Liver (tissue), 9 donors: Measurements from ENCODE around the gene AFM. TPM values are rescaled to one million over a fixed set of nuclear protein-coding genes. Genes with fewer than 3 reads are reported as not detected.

Experiments
- DNase-seq: peaks from one replicate; pipeline ENCODE4 v3.0.0-alpha.2; 2017; ENCODE audit warnings: low spot score
- H3K27ac ChIP-seq, 2 donors: one replicate each; pipeline ENCODE4 v1.7.0; 2013; ENCODE audit warnings: inconsistent platforms in 2 of 2, low read length in 2 of 2, control low read depth in 1 of 2, low read depth in 1 of 2, mild to moderate bottlenecking in 1 of 2
- H3K27me3 ChIP-seq, 4 donors: one replicate each; pipeline versions ENCODE4 v1.6.1 to v1.7.0; 2013; ENCODE audit warnings: low read length in 3 of 4, inconsistent platforms in 1 of 4, mild to moderate bottlenecking in 1 of 4, moderate library complexity in 1 of 4; ENCODE audit not compliant: control insufficient read depth in 4 of 4, insufficient read depth in 4 of 4
- H3K36me3 ChIP-seq, 4 donors: one replicate each; pipeline versions ENCODE4 v1.6.1 to v1.7.0; 2013; ENCODE audit warnings: low read length in 3 of 4, mild to moderate bottlenecking in 3 of 4, low read depth in 1 of 4, moderate library complexity in 1 of 4; ENCODE audit not compliant: control insufficient read depth in 4 of 4, insufficient read depth in 3 of 4
- H3K4me1 ChIP-seq, 4 donors: one replicate each; pipeline versions ENCODE4 v1.6.1 to v1.7.0; 2013; ENCODE audit warnings: low read length in 3 of 4, mild to moderate bottlenecking in 3 of 4, moderate library complexity in 1 of 4; ENCODE audit not compliant: control insufficient read depth in 4 of 4, insufficient read depth in 4 of 4
- H3K4me3 ChIP-seq, 3 donors: one replicate each; pipeline versions ENCODE4 v1.6.1 to v1.7.0; 2013; ENCODE audit warnings: low read length in 3 of 3, control low read depth in 1 of 3, low read depth in 1 of 3, mild to moderate bottlenecking in 1 of 3
- H3K9ac ChIP-seq, 2 donors: one replicate each; pipeline ENCODE4 v1.7.0; 2013; ENCODE audit warnings: low read length in 2 of 2, mild to moderate bottlenecking in 2 of 2, moderate library complexity in 2 of 2, control low read depth in 1 of 2, low read depth in 1 of 2
- H3K9me3 ChIP-seq, 4 donors: one replicate each; pipeline versions ENCODE4 v1.6.1 to v1.7.0; 2013; ENCODE audit warnings: low read length in 3 of 4; ENCODE audit not compliant: control insufficient read depth in 4 of 4
- ATF3 ChIP-seq: IDR thresholded peaks from 2 replicates; pipeline ENCODE4 v1.6.1; 2016; ENCODE audit warnings: antibody characterized with exemption
- CTCF ChIP-seq: fragments of 150-350 bp; IDR thresholded peaks from 2 replicates; pipeline ENCODE4 v1.5.1; 2017; ENCODE audit warnings: improper control_type of control experiment, low read depth, low read length; ENCODE audit not compliant: missing input control
- EGR1 ChIP-seq, 2 donors: IDR thresholded peaks; 2 replicates each; pipeline ENCODE4 v1.6.1; 2016 to 2018; ENCODE audit warnings: antibody characterized with exemption in 2 of 2, low read depth in 2 of 2
- FOXA1 ChIP-seq: IDR thresholded peaks from 2 replicates; pipeline ENCODE4 v1.6.1; 2016; ENCODE audit warnings: antibody characterized with exemption
- FOXA2 ChIP-seq: IDR thresholded peaks from 2 replicates; pipeline ENCODE4 v1.6.1; 2016; ENCODE audit warnings: antibody characterized with exemption
- GABPA ChIP-seq, 2 donors: IDR thresholded peaks in 1 of 2; conservative IDR thresholded peaks in 1 of 2; 2 replicates each; pipeline ENCODE4 v1.6.1; 2016; ENCODE audit warnings: antibody characterized with exemption in 2 of 2, mild to moderate bottlenecking in 1 of 2, moderate library complexity in 1 of 2
- HNF4A ChIP-seq, 2 donors: conservative IDR thresholded peaks; 2 replicates each; pipeline ENCODE4 v1.6.1; 2016; ENCODE audit warnings: antibody characterized with exemption in 2 of 2, mild to moderate bottlenecking in 2 of 2
- HNF4G ChIP-seq: IDR thresholded peaks from 2 replicates; pipeline ENCODE4 v1.6.1; 2016; ENCODE audit warnings: antibody characterized with exemption
- JUND ChIP-seq, 2 donors: IDR thresholded peaks; 2 replicates each; pipeline ENCODE4 v1.6.1; 2016; ENCODE audit warnings: antibody characterized with exemption in 2 of 2
- NR2F2 ChIP-seq: IDR thresholded peaks from 2 replicates; pipeline ENCODE4 v1.6.1; 2016; ENCODE audit warnings: antibody characterized with exemption
- RAD21 ChIP-seq, 2 donors: IDR thresholded peaks; 2 replicates each; pipeline ENCODE4 v1.6.1; 2016; ENCODE audit warnings: antibody characterized with exemption in 2 of 2, mild to moderate bottlenecking in 2 of 2
- RXRA ChIP-seq, 2 donors: IDR thresholded peaks; 2 replicates each; pipeline ENCODE4 v1.6.1; 2017 to 2018; ENCODE audit warnings: antibody characterized with exemption in 2 of 2, mild to moderate bottlenecking in 1 of 2
- SP1 ChIP-seq: IDR thresholded peaks from 2 replicates; pipeline ENCODE4 v1.6.1; 2018; ENCODE audit warnings: antibody characterized with exemption, mild to moderate bottlenecking
- TAF1 ChIP-seq: conservative IDR thresholded peaks from 2 replicates; pipeline ENCODE4 v1.6.1; 2016; ENCODE audit warnings: antibody characterized with exemption, mild to moderate bottlenecking
- YY1 ChIP-seq: IDR thresholded peaks from 2 replicates; pipeline ENCODE4 v1.6.1; 2016; ENCODE audit warnings: antibody characterized with exemption, mild to moderate bottlenecking
- ZBTB33 ChIP-seq: IDR thresholded peaks from 2 replicates; pipeline ENCODE4 v1.6.1; 2016; ENCODE audit warnings: antibody characterized with exemption
- WGBS: extraction: QIAGEN DNeasy Blood & Tissue Kit; methylation state at CpG from one replicate; pipeline ENCODE4 v1.1.7; 2013; 5-methylcytosine and 5-hydroxymethylcytosine counted together
- polyA plus RNA-seq, 2 donors: library from polyadenylated mRNA; stranded (reverse) in 1 of 2; unstranded in 1 of 2; fragments of 200-250 nt in 1 of 2; fragments of >200 nt in 1 of 2; fragmentation: Nextera tagmentation in 1 of 2; extraction: Ambion mirVana in 1 of 2; gene quantifications; one replicate each; pipeline versions ENCODE4 v1.2.1 to v1.2.3, GENCODE V29; 2013 to 2015
- total RNA-seq, 2 donors: library from RNA; depleted of rRNA; stranded (reverse); fragments of >200 nt; gene quantifications; one replicate each; pipeline ENCODE4 v1.2.3, GENCODE V29; 2014
- TF ChIP-seq, protein P1 (sequence below): IDR thresholded peaks from 2 replicates; pipeline ENCODE4 v1.6.1; 2016; ENCODE audit warnings: antibody characterized with exemption
- TF ChIP-seq, protein P2 (sequence below): IDR thresholded peaks from 2 replicates; pipeline ENCODE4 v1.6.1; 2016; ENCODE audit warnings: antibody characterized with exemption, mild to moderate bottlenecking
- donor health status: healthy.
- donor health status: healthy.
- donor health status: healthy.
- donor health status: healthy.
- donor health status: healthy.

Gene AFM
- total RNA-seq (100 to 1,000 TPM in 1 of 2 donors, 10 to 100 TPM in 1; 40.1 to 274 TPM), polyA plus RNA-seq (100 to 1,000 TPM in 1 of 2 donors, 10 to 100 TPM in 1; 96.3 to 232 TPM)

GRCh38 chr4:73481358-73481757, at the start of gene AFM:
Gene AFM, plus strand, starts transcription at chr4:73481745. Its CDS starts 31 bp downstream, at chr4:73481776.
- H3K36me3 ChIP-seq, result peaks cover 0 to 15% (median 7%) of the 10 kb centered on the region in 4 donors
- 23% methylated on average over 2 of the region's 2 CpGs for WGBS
- DNase-seq, result no peak
- peak; percentile 55 for TF ChIP-seq FOXA2
- no peak for TF ChIP-seq ATF3
- TF ChIP-seq, protein P1, sequence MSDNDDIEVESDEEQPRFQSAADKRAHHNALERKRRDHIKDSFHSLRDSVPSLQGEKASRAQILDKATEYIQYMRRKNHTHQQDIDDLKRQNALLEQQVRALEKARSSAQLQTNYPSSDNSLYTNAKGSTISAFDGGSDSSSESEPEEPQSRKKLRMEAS, result no peak
- TF ChIP-seq SP1, result peak; percentile 62
- peak; percentile 52 for TF ChIP-seq TAF1
- no peak for TF ChIP-seq NR2F2
- TF ChIP-seq GABPA (IDR thresholded peaks at IDR 0.05 in 1 of 2, conservative IDR thresholded peaks at IDR 0.05 in 1 of 2), result no peak
- TF ChIP-seq HNF4G, result peak; percentile 43
- TF ChIP-seq HNF4A (conservative IDR thresholded peaks at IDR 0.05), result peak; percentile 86 to 91
- TF ChIP-seq RAD21 (IDR thresholded peaks at IDR 0.05), result peak in 1 of 2 donors; percentile 32
- TF ChIP-seq CTCF, result no peak
- TF ChIP-seq ZBTB33, result peak; percentile 72
- peak in 1 of 2 donors; percentile 56 for TF ChIP-seq JUND (IDR thresholded peaks at IDR 0.05)
- TF ChIP-seq EGR1 (IDR thresholded peaks at IDR 0.05; ENCODE audit: low read depth in 2 of 2), result peak in 1 of 2 donors; percentile 57
- peak; percentile 19 to 29 for TF ChIP-seq RXRA (IDR thresholded peaks at IDR 0.05)
- TF ChIP-seq, protein P2, sequence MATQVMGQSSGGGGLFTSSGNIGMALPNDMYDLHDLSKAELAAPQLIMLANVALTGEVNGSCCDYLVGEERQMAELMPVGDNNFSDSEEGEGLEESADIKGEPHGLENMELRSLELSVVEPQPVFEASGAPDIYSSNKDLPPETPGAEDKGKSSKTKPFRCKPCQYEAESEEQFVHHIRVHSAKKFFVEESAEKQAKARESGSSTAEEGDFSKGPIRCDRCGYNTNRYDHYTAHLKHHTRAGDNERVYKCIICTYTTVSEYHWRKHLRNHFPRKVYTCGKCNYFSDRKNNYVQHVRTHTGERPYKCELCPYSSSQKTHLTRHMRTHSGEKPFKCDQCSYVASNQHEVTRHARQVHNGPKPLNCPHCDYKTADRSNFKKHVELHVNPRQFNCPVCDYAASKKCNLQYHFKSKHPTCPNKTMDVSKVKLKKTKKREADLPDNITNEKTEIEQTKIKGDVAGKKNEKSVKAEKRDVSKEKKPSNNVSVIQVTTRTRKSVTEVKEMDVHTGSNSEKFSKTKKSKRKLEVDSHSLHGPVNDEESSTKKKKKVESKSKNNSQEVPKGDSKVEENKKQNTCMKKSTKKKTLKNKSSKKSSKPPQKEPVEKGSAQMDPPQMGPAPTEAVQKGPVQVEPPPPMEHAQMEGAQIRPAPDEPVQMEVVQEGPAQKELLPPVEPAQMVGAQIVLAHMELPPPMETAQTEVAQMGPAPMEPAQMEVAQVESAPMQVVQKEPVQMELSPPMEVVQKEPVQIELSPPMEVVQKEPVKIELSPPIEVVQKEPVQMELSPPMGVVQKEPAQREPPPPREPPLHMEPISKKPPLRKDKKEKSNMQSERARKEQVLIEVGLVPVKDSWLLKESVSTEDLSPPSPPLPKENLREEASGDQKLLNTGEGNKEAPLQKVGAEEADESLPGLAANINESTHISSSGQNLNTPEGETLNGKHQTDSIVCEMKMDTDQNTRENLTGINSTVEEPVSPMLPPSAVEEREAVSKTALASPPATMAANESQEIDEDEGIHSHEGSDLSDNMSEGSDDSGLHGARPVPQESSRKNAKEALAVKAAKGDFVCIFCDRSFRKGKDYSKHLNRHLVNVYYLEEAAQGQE, result peak; percentile 50
- peak; percentile 59 for TF ChIP-seq YY1
- TF ChIP-seq FOXA1, result no peak
- peak within 1 kb of the TSS; percentile 51 to 60 for H3K27ac ChIP-seq
- H3K9me3 ChIP-seq, result no peaks in the 10 kb centered on the region
- peaks cover 3 to 40% (median 24%) of the 10 kb centered on the region in 4 donors for H3K4me1 ChIP-seq
- H3K4me3 ChIP-seq, result peak within 1 kb of the TSS; percentile 41 to 84 (median 51)
- H3K9ac ChIP-seq, result peak within 1 kb of the TSS; percentile 30 to 91
- no peaks in the 10 kb centered on the region for H3K27me3 ChIP-seq
